ENCODE data around the gene FAIM2.
A peak's percentile ranks its signal among the peaks of the same experiment; 100 is the strongest.
"Not testable (repeated sequence)": the region's sequence is repeated elsewhere in the genome, so short reads cannot be mapped to it uniquely, and the experiment has no call there.

The FAIM2 gene

DNA sequence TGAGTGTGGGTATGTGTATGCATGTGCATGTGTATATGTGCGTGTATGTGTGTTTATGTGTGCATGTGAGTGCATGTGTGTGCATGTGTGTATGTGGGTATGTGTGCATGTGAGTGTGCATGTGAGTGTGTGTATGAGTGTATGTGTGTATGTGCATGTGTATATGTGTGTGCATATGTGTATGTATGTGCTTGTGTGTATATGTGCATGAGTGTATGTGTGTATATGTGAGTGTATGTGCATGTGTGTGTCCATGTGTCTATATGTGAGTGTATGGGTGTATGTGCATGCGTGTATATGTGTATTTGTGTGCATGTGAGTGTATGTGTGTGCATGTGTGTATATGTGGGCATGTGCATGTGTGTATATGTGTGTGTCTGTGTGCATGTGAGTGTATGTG, 25.7 kb downstream of the FAIM2 start:
- DNase-seq (ENCODE audit: low spot score) = no peak

DNA sequence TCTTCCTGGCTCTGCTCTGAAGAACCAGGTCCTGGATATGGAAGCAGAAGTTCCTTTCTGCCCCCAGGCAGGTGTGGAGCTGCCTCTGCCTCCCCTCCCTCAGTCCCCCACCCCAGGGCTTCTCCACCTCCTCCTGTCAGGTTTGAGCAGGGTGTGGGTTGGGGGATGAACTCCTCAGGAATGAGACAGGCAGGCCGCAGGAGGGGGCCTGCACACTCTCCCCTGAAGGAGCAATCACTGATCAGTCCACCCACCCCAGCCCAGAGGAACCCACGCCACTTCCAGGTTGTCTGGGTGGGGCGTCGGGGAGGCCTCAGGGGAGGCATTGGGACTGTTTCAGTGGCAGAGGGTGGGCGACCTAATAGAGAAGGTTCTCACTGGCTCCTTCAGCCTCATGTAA, 26.6 kb downstream of the FAIM2 start:
- no peak for DNase-seq (ENCODE audit: low spot score)

DNA sequence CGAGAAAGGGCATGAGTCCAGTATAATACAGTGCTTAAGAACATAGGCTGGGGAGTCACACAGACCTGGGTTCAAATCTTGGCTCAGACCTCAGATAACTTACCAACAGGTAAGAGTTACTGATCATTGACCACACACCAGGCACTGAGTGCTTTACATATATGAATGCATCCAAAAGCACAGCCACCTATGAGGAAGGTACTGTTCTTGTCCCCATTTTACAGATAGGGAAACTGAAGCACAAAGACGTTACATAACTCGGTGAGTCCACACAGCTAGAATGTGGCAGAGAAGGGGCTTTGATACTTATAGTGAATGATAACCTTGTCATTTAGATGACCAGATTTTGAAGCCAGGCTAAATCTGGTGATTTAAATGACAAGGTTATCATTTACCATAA, 27.6 kb downstream of the FAIM2 start:
- DNase-seq (ENCODE audit: low spot score) = no peak

DNA sequence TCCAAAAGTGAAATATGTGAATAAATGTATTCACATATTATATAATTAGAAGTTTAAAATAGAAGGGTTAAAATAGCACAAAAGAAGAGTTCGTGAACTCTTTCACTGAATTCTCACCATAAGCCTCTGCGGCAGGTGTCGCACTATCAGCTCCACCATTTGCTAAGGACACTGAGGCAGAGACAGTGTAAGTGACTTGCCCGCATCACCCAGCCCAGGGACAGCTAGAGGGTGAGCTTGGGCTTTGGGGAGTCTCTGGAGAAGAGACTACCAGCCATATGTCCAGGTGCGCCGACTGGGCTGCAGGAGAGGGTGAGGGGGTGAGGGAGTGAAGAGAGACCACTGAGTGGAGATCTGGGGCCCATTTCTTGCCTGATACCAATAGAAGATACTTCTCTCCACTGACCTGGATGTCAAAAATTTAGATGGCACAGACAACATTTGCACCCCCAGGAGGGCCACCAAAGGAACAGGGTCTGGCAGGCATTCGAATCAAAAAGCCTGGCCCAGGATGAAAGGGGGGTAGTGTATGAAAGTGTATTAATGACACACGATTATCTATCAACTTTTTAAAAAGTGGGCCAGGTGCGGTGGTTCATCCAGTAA, 28.5 kb downstream of the FAIM2 start:
- no peak for DNase-seq (ENCODE audit: low spot score)

DNA sequence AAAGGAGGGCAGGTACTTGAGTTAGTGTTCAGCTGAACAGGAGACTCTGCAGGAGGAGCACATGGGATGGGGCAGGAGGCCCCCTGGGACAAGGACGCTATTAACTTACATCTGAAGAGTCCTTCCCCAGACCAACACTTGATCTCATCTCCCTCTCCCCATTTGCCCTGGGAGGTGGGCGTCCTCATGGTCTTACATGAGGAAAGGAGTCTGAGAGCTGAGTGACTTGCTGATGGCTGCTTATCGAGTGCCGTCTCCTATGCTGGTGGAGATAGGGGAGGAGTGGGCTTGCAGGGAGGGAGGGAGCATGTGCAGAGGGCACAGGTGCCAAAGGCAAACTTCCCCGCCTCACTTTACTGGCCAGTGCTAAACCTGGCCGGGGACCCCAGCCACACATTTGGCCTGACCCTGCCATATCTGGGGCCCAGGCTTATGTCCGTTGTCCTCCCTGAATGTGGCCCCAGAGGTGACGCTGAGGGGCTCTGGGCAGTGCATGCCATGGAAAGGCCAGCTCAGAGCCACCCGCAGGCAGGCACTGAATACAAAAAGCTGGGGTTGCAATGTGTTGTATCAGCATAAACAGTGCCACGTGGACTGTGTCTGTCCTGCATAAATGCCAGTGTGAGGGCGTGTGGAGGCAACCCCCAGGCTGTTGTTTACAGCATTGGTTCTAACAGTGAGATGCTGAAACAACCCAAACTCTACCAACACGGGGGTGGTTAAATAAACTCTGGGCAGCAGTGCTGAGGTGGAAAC, 29.4 kb downstream of the FAIM2 start:
- no peak for DNase-seq (ENCODE audit: low spot score)

DNA sequence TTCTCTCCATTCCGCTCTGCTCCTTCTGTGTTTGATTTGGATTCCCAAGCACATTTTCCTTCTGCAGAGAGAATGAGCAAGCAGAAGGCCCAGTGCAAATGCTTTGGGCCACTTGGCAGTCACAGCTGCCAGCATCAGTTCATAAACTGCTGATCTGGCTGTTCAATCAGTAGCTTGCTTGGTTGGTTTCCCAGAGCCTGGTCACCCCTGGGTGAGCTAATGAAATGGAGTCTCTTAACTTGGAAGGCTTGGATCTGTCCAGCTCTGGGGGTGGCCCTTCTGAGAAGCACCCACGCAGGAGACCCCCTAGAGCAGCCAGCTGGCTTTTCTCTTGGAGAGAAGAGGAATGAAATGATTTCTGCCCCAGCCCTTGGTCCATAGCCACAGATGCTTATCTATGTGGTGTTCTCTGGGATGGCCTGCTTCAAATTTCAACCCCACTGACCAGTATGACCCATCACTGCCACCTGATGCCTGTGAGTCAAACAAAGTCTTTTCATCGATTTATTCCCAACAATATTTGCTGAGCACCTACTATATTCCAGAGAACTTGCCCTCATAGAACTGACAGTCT, 30.3 kb downstream of the FAIM2 start:
- DNase-seq (ENCODE audit: low spot score) = no peak

DNA sequence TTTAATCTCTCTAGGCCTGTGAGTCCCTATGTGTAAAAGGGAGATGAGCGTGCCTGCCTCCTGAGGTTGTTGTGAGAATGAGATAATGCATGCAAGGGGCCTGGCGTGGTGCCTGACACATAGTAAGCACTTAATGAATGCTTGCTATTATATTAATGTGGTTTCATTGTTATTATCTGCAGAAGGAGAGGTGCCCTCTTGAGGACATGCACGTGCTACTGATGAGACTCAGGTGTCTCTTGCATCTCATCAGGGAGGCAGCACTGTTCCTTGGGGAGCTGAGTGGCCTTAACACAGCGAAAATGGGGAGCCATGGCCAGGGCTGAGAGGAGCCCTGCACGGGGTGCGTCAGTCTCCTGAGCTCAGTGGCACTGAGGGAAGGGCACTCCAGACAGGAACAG, 30.9 kb downstream of the FAIM2 start:
- no peak for DNase-seq (ENCODE audit: low spot score)

DNA sequence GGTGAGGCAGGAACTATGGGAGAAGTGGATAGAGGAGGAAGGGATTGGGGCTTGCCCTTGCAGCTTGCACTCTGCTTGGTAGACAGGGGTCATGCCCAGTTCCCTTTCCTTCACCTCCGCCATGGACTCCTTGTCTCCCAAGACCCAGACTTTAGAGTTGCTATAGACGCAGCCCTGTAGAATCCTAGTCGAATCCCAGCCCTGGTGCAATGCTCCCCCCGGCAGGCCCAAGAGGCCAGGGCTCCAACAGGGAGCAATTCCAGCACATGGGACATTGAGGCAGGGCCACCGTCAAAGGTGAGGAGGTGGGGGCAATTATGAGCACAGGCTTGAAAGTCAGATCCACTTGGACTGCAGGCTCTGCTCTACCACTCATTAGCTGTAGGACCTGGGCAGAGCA, 31.3 kb downstream of the FAIM2 start:
- DNase-seq (ENCODE audit: low spot score) = no peak

DNA sequence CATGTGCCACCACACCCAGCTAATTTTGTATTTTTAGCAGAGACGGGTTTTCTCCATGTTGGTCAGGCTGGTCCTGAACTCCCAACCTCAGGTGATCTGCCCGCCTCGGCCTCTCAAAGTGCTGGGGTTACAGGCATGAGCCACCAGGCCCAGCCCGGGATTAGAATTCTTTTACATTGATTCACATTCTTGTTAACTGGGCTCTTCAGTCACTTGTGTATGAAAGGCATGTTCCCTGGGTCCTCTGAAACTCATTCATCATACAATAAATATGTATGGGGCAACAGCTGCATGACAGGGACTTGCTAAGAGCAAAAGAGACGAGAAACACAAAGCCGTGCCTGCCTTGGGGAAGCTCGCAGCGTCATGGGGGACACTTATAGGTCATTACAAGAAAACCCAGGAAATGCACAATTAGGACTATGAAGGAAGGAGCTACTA, 31.9 kb downstream of the FAIM2 start:
- DNase-seq (ENCODE audit: low spot score) = not testable (repeated sequence)

DNA sequence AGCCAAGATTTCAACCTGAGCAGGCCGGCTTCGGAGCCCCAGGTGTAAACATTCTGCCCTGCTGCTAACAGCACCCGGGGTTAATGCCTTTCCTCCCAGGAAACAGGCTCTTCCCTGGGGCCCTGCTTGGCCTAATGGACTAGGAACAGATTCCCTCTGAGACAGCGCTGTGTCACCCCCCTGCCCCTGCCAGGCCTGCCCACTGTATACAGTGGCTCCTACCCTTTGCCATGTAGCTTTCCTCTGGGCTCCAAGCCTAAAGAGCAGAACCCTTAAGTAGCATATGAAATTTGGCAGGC, 32.5 kb downstream of the FAIM2 start:
- DNase-seq (ENCODE audit: low spot score) = no peak

DNA sequence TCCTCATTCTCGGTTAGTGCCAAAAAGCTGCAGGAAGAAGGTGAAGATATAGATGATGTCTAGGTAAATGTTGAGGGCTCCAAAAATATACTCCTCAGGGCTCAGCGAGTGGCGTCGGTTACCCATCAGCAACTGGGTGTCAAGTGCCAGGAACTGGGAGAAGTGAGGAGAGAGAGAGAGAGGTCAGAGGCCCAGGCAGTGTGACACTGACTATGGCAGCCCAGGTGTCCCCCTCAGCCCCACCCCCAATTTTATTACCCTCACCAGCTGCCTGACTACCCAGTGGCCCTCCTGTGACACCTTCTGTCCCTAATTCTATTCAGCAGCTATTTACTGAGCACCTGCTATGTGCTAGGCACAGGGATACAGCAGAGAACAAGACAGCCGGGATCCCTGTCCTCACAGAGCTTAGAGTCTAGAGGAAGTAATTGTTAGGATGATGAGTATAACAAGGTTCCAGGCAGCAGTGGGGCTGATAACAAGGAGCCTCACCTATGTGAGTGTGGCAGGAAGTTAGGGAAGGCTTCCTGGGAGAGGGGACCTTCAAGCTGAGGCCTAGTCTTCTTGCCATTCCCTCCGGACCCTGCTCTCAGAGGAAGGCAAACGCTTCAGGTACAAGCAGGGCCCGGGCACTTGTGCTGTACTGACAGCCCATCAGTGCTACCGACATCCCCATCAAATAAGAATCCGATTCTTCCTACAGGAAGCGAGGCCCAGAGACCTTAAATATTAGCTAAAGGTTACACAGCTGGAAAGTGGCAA, 33.0 kb downstream of the FAIM2 start:
- DNase-seq (ENCODE audit: low spot score) = no peak

DNA sequence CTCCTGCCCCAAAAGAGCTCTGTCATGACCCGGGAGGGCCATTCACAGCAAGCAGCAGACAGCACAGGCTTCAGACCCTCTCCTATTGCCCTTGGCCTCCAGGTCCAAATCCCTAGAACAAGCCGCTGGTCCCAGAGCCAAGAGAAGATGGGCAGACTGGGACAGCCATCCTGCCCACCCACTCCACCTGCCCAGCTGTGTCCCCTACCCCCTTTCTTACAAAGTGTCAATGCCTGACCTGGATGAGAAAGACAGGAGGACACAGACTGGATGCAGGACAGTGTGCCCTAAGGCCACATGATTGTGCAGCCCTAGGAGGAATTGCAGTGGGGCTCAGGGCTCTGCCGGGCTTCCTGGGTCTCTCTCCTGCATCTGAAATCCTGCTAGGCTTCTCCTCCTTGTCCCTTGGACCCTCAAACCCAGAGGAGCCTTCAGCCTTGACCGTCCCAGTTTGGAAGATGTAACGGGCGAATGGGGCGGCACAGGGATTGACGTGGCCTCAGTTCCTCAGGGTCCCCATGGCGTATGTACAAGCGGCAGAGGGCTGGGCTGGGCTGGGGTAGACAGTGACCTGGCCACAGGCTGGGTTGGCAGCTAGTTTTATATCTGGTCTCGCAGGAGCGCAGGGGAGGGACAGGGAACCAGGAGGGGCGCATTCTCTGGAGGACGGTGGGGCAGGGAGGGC, 33.7 kb downstream of the FAIM2 start:
- no peak for DNase-seq (ENCODE audit: low spot score)

DNA sequence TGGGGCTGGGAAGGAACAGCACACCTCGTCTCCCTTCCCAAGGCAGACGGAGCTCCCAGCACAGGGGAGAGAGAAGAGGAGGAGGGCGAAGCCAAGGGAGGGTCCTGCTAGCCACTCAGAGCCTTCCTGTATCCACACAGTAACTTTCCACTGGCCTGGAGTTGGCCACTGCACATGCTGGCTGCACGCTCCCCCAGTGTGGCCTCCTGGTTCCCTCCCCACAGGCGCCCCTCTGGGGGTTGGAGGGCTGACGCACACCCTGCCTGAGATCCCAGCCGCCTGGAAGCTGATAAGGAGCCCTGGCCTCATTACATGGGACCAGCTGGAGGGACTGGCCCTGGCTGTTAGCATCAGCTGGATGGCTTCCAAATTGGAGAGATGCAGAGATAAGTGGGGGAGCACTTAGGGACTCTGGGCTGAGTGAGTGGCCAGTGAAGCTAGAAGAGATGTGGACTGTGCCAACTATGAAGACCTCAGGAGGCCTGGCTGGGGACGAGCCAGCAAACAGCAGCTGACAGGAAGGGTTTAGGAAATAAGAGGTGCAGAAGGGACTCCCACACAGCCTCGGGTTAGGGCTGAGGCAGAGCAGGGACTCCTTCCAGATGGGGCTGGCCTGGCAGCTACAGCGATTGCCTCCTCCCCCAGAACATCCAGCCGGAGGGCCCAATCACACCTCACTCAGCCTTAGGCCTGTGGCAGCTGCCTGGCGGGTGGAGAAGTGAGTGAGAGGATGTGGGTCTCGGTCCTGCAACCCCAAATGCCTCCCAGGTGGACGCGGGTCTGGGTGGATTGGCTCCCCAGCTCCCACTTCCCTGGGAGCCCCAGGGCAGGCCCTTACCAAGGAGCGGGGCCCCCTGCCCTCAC, 34.5 kb downstream of the FAIM2 start:
- DNase-seq (ENCODE audit: low spot score) = no peak

DNA sequence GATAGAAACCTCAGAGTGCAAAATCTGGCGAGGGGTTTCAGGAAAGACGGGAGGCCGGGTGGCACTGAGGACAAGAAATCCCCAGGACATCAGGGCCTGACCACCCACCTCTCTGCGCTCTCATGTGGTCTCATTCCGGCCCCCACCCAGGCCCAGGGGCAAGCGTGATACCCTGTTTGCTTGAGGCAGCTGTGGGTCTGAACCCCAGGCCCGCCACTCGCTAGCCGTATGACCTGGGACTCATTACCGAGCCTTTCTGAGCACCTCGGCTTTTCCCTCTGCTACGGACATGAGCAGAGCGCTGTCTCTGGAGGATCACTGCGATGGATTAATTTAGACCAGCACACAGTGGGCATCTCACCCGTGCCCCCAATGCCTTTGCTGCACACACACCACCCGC, 35.3 kb downstream of the FAIM2 start:
- DNase-seq (ENCODE audit: low spot score) = no peak

DNA sequence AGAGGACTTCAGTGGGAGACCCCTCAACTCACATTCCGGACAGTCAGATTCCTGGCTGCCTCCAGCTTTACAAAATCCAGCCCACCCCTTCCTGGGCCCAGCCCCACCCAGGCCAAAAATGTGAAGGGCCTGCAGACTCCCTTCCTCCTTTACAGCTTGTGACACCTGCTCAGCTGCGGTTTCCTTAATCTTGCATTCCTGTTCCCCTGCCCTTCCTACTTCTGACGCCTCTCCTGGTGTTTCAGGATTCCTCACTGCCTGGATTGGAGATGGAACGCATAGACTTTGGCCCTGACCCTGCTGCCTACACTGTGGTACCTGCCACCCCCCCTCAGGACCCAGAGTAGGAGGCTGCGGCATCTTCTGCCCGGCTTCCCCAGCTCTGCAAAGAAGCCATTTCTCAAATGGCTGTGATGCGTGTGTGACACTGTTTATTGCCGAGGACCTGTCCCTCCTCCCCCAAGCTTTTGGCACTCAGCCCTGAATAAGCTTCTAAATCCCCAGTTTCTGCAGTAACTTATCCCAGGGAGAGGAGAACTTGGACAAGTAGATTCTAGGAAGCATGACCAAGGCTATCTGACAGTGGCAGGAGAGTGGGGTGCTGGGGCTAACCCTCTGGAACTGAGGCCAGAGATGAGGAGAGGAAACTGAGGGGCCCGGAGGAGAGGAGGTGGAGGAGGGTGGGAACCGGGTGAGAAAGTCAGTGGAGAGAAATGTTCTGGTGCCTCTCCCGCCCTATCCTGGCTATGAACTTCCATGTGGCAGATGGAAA, 35.9 kb downstream of the FAIM2 start:
- no peak for DNase-seq (ENCODE audit: low spot score)

DNA sequence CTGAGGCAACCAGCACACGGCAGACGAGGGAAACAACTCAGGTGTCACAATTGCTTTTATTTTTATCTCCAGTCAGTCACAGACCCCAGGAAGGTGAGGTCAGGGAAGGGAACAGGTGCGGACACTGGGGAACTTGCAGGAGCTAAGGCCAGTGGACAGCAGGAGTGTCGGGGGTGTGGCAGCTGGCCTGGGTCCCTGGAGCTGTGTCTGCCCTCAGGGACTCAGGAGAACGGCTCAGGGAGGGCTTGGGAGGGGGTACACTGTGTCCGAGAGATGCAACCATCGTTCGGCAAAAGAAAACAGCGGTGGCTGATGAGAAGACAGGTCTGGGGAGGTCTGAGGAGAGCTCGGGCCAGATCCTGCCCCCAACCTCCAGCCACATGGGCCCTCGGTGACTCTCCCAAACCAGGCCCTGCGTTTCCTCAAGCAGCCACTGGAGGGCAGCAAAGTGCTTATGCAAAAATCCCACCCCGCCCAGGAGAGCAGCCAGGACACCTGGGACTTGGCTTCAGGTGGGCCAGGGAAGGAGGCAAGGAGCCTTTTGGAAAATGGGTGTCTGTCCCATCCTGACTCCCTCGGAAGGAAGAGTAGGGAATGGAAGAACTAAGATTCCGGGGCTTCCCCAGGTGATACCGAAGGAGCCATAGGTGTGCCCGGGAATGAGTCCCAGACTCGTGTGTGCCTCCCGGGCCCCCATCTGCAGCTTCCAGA, 36.7 kb downstream of the FAIM2 start:
- DNase-seq (ENCODE audit: low spot score) = peak; percentile 55

DNA sequence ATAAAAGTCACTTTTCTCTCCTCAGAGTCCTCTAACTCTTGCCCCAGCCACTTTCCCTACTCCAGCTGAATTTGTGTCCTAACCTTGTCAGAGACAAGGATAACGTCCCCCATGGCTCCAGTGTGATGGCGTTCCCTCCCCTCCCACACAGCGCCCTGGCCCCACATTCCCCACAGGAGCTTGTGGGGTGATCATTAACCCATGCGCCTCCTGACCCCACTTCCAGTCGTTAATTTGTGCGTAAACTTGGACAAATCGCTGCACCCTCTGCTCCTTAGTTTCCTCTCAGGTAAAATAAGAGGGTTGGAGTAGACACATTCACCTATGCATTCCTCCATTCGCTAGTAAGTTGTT, 37.9 kb downstream of the FAIM2 start:
- DNase-seq (ENCODE audit: low spot score) = no peak

DNA sequence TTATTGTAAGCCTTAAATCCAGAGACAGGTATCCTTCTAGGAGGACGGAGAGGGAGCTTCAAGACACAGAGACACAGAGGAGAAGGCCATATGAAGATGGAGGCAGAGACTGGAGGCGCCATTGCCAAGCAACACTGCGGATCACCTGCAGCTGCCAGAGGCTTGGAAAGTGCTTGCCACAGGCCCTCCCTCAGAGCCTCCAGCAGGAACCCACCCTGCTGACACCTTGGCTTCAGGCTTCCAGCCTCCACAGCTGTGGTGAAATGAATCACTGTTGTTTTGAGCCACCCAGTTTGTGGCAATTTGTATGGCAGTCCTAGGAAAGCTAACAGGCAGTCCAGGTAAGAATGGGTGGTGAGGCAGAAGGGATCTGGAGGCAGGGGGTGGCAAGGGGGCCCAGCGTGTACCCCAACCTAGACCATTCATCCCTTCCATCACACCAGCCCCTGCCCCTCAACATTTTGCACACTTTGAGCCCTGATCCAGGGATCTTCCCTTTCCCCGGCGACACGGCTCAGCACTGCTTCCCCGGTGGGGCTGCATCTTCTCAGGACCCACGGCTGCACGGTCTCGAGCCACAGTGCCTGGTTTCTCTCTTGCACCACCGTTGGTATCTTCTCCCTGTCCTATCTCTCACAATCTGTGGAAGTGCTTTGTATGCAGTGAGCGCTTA, 38.5 kb downstream of the FAIM2 start:
- no peak for DNase-seq (ENCODE audit: low spot score)

DNA sequence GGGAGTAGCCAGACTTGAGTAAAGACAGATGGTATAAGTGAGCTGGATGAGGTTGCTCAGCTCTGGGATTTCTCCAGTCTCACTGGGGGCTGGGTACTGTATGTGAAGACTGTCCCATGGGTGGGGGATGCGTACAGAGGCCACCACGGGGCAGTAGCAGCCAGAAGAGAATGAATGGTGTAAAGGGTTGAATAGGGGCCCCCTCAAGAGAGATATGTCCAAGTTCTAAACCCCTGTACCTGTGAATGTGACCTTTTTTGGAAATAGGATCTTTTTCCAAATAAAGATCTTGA, 39.0 kb downstream of the FAIM2 start:
- no peak for DNase-seq (ENCODE audit: low spot score)
